Heart right ventricle (tissue), 16 donors: ENCODE measurements around the gene KNDC1. TPM values are rescaled to one million over a fixed set of nuclear protein-coding genes. Genes with fewer than 3 reads are reported as not detected.

Experiments used
- ATAC-seq, 8 donors: fragments of 200-7000 bp; cut with Tn5 transposase; one replicate each; pipeline ENCODE4 v1.9.1; 2020; ENCODE audit warnings: mild to moderate bottlenecking in 8 of 8, moderate library complexity in 8 of 8, moderate number of reproducible peaks in 1 of 8
- DNase-seq, 2 donors: peaks; one replicate each; pipeline ENCODE4 v3.0.0-alpha.2; 2020
- H3K27ac ChIP-seq, 10 donors: fragments of 200-600 bp; sonication (generic) in 2 of 10; one replicate each; pipeline versions ENCODE4 v1.5.0 to v1.8.0; 2020 to 2022; ENCODE audit warnings: mild to moderate bottlenecking in 3 of 10
- H3K27me3 ChIP-seq, 7 donors: fragments of 200-600 bp; one replicate each; pipeline ENCODE4 v1.8.0; 2021 to 2022; ENCODE audit warnings: mild to moderate bottlenecking in 2 of 7
- H3K36me3 ChIP-seq, 9 donors: fragments of 200-600 bp; sonication (generic) in 1 of 9; one replicate each; pipeline versions ENCODE4 v1.5.0 to v1.8.0; 2020 to 2022; ENCODE audit warnings: mild to moderate bottlenecking in 2 of 9
- H3K4me1 ChIP-seq, 9 donors: fragments of 200-600 bp; sonication (generic) in 1 of 9; one replicate each; pipeline versions ENCODE4 v1.5.0 to v1.8.0; 2020 to 2022; ENCODE audit warnings: mild to moderate bottlenecking in 4 of 9
- H3K4me3 ChIP-seq, 10 donors: fragments of 200-600 bp; sonication (generic) in 2 of 10; one replicate each; pipeline versions ENCODE4 v1.5.0 to v1.8.0; 2020 to 2022; ENCODE audit warnings: mild to moderate bottlenecking in 7 of 10, moderate library complexity in 2 of 10
- H3K9me3 ChIP-seq, 11 donors: fragments of 200-600 bp in 10 of 11; sonication (generic) in 2 of 11; one replicate each; pipeline versions ENCODE4 v1.5.0 to v1.8.0; 2013 to 2022; ENCODE audit warnings: mild to moderate bottlenecking in 2 of 11, control low read depth in 1 of 11, moderate library complexity in 1 of 11
- WGBS, 2 donors: extraction: QIAGEN DNeasy Blood & Tissue Kit; methylation state at CpG; one replicate each; pipeline ENCODE4 v1.1.7; 2013; ENCODE audit warnings: inconsistent platforms in 1 of 2; 5-methylcytosine and 5-hydroxymethylcytosine counted together
- intact Hi-C, 10 donors: fragments of 100-400 bp; cut with DNase I; formaldehyde crosslinking; loops; one replicate each; pipeline versions ENCODE4 v1.11.1 to v1.14.2; 2022
- polyA plus RNA-seq, 2 donors: library from polyadenylated mRNA; stranded (reverse); fragments of 200-250 nt; gene quantifications; one replicate each; pipeline ENCODE4 v1.2.3, GENCODE V29; 2013
- total RNA-seq, 10 donors: library from RNA; stranded (reverse); fragmentation: NEBNext Ultra II Directional in 3 of 10; extraction: Animal tissue kit (Norgen Biotek cat#: 25700) in 3 of 10; gene quantifications; one replicate each; pipeline versions ENCODE4 v1.2.1 to v1.2.4, GENCODE V29; 2021 to 2023
- TF ChIP-seq, protein P1 (sequence below), 9 donors: fragments of 200-600 bp; sonication (generic) in 2 of 9; IDR thresholded peaks; one replicate each; pipeline versions ENCODE4 v1.5.0 to v1.8.0; 2021 to 2022; ENCODE audit warnings: antibody characterized with exemption in 9 of 9, mild to moderate bottlenecking in 5 of 9, moderate library complexity in 1 of 9
- donor health status: Arrhythmogenic right ventricular cardiomyopathy.
- donor health status: ischemic (EF 13 %, LVEDD 7.1; RV severe dilation, severe dysfunction).
- donor health status: healthy with polysubstance abuse.
- donor health status: DM: no; HTN: yes; CAD: no.
- donor health status: DM: no; HTN: no; CAD: no.
- donor health status: ischemic (EF 25% LVEDD 6.9; RV normal size, moderate dysfunction).
- donor health status: ischemic (EF 25% LVEDD 5.7; RV mildly dilated, moderate dysfunction).
- donor health status: healthy.
- donor health status: DM: yes; HTN: yes; CAD: no.
- donor health status: Ischemic cardiomyopathy.
- donor health status: ischemic (EF 35%, LVEDD 5.7; RV mildly dilated, moderate dysfunction).
- donor health status: nonischemic (EF 11% LVEDD 7.7; RV severe dilation, severe dysfunction).
- donor health status: DM: yes; HTN: yes; CAD: no.
- donor health status: PGD.
- donor health status: ischemic (EF 29% LVEDD 5.4; RV normal size, mild dysfunction).
- donor health status: nonischemic (EF 23%, LVEDD 6.1; RV moderate dilation, normal function).

KNDC1 gene
- total and polyA plus RNA-seq, 12 donors = 0.04 to 0.88 (median 0.14) TPM; not detected in 3

DNA sequence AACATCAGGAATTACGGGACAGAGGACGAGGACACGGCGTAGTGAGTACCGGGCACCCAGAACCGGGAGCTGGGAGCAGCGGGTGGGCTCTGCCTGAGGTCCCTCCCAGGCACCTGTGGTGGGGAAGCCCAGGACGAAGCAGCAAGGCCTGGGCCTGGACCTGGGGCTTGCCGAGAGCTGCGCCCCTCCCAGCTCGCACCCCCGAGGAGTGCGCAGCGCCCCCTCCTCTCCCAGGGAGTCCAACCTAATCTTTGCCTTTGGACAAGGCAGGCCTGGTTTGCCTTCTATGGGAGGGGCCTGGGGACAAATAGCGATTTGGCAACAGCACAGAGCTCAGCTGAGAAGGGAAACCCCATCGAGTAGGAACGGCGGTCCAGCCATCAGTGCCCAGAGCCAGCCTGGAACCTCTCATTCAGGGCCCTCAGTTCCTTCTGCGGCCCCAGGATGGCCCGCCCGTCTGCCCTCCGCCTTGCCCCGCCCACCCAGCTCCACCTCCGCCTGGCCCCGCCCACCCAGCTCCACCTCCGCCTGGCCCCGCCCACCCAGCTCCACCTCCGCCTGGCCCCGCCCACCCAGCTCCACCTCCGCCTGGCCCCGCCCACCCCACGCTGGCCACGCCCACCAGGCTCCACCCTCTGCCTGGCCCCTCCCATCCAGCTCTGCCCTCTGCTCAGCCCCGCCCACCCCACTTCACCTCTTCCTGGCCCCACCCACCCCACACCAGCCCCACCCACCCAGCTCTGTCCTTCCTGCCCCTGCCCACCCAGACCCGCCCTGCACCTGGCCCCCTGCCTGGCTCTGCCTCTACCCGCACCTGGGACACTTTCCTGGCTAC is 32.5 kb upstream of the KNDC1 start:
- H3K27ac ChIP-seq = no peak overlapping the region
- no peak overlapping the region for H3K4me3 ChIP-seq
- no peak for DNase-seq
- no peaks in the 10 kb centered on the region for H3K36me3 ChIP-seq
- peaks cover 0 to 6% (median 0%) of the 10 kb centered on the region in 9 donors for H3K4me1 ChIP-seq
- peaks cover 0 to 44% (median 30%) of the 10 kb centered on the region in 7 donors for H3K27me3 ChIP-seq
- 82 to 89% methylated on average over 32 to 36 of the region's 36 CpGs for WGBS, 2 donors
- no peaks in the 10 kb centered on the region for H3K9me3 ChIP-seq
- TF ChIP-seq, protein P1, sequence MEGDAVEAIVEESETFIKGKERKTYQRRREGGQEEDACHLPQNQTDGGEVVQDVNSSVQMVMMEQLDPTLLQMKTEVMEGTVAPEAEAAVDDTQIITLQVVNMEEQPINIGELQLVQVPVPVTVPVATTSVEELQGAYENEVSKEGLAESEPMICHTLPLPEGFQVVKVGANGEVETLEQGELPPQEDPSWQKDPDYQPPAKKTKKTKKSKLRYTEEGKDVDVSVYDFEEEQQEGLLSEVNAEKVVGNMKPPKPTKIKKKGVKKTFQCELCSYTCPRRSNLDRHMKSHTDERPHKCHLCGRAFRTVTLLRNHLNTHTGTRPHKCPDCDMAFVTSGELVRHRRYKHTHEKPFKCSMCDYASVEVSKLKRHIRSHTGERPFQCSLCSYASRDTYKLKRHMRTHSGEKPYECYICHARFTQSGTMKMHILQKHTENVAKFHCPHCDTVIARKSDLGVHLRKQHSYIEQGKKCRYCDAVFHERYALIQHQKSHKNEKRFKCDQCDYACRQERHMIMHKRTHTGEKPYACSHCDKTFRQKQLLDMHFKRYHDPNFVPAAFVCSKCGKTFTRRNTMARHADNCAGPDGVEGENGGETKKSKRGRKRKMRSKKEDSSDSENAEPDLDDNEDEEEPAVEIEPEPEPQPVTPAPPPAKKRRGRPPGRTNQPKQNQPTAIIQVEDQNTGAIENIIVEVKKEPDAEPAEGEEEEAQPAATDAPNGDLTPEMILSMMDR (IDR thresholded peaks at IDR 0.05) = no peak
- intact Hi-C loops = loop anchor here in 5 of 10 donors (10.0 kb wide), 4 partner anchors 183 to 443 kb away; partner anchors contain the start of gene CFAP46 (in 1 of the 5)
- ATAC-seq = no peak

DNA sequence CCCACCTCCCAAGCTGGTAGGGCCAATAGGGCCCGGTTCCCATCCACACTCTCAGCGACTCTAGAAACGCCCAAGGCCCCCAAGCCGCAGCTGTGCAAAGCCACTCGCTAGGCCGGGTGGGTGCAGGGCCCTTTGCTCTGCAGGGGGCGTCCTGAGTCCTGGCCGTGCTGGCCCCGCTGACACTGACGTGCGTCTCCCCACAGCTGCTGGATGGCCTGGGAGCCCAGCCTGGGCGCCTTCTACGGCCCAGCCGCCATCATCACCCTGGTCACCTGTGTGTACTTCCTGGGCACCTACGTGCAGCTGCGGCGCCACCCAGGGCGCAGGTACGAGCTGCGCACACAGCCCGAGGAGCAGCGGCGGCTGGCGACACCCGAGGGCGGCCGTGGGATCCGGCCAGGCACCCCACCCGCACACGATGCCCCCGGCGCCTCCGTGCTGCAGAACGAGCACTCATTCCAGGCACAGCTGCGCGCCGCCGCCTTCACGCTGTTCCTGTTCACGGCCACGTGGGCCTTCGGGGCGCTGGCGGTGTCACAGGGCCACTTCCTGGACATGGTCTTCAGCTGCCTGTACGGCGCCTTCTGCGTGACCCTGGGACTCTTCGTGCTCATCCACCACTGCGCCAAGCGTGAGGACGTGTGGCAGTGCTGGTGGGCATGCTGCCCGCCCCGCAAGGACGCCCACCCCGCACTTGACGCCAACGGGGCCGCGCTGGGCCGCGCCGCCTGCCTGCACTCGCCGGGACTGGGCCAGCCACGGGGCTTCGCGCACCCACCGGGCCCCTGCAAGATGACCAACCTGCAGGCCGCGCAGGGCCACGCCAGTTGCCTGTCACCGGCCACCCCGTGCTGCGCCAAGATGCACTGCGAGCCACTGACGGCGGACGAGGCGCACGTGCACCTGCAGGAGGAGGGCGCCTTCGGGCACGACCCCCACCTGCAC is 31.6 kb upstream of the KNDC1 start:
- WGBS, 2 donors = 96 to 97% methylated on average over 79 to 83 of the region's 83 CpGs
- Histone ChIP-seq H3K9me3 (no peaks in the 10 kb centered on the region), H3K27ac (no peak overlapping the region), H3K4me3 (no peak overlapping the region), H3K36me3 (no peaks in the 10 kb centered on the region), H3K4me1 (peaks cover 0 to 6% (median 0%) of the 10 kb centered on the region in 9 donors), H3K27me3 (peaks cover 0 to 37% (median 28%) of the 10 kb centered on the region in 7 donors)
- TF ChIP-seq, protein P1 (IDR thresholded peaks at IDR 0.05) = no peak
- ATAC-seq (no peak), DNase-seq (no peak)
- intact Hi-C loops = loop anchor here in 5 of 10 donors (10.0 kb wide), 4 partner anchors 184 to 444 kb away; partner anchors contain the start of gene CFAP46 (in 1 of the 5)

DNA sequence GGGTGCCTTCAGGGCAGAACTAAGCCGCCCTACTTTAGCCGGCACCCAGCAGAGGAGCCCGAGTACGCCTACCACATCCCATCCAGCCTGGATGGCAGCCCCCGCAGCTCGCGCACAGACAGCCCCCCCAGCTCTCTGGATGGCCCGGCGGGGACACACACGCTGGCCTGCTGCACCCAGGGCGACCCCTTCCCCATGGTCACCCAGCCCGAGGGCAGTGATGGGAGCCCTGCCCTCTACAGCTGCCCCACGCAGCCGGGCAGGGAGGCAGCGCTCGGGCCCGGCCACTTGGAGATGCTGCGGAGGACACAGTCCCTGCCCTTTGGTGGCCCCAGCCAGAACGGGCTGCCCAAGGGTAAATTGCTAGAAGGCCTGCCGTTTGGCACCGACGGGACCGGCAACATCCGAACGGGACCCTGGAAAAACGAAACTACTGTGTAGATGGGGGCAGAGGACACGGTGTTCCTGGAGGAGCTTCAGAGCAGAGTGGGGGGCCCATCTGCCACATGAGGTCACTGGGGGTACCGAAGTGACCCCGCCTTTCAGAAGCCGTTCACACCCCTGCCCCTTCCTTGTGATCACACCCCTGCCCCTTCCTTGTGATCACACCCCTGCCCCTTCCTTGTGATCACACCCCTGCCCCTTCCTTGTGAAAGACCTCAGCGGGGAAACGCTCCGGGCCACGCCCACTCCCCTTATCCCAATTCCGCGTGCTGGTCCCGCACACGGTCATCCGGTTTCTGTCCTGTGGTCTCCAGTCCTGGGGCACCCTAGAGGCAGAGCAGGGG is 30.8 kb upstream of the KNDC1 start:
- Histone ChIP-seq H3K4me1 (peaks cover 0 to 6% (median 0%) of the 10 kb centered on the region in 9 donors), H3K4me3 (no peak overlapping the region), H3K36me3 (no peaks in the 10 kb centered on the region), H3K27ac (no peak overlapping the region), H3K9me3 (no peaks in the 10 kb centered on the region), H3K27me3 (peaks cover 0 to 29% (median 23%) of the 10 kb centered on the region in 7 donors)
- intact Hi-C loops = loop anchor here in 5 of 10 donors (10.0 kb wide), 4 partner anchors 184 to 444 kb away; partner anchors contain the start of gene CFAP46 (in 1 of the 5)
- 79 to 85% methylated on average over 39 of the region's 39 CpGs for WGBS, 2 donors
- no peak for ATAC-seq
- no peak for DNase-seq
- TF ChIP-seq, protein P1 (IDR thresholded peaks at IDR 0.05) = no peak
